ENCODE results near the gene FNDC4.

FNDC4 gene

GRCh38 chr2:27518113-27518781 is 23.2 kb upstream of the FNDC4 start:
- Histone ChIP-seq H3K36me3 (ENCODE audit: control insufficient read depth, insufficient read depth, low read length) (no peaks in the 10 kb centered on the region), H3K4me3 (ENCODE audit: insufficient read depth, low read depth, low read length) (no peak overlapping the region), H3K27me3 (ENCODE audit: control insufficient read depth, insufficient read depth, low read length, poor library complexity, severe bottlenecking) (no peaks in the 10 kb centered on the region), H3K4me1 (ENCODE audit: control insufficient read depth, insufficient read depth, low read length) (no peaks in the 10 kb centered on the region), H3K9me3 (ENCODE audit: control insufficient read depth, low read length) (no peaks in the 10 kb centered on the region), H3K27ac (ENCODE audit: insufficient read depth, low read depth, low read length, poor library complexity, severe bottlenecking) (no peak overlapping the region)
- WGBS, 2 experiments: 89 to 93% methylated on average over 5 of the region's 5 CpGs

- Histone ChIP-seq H3K4me3 (ENCODE audit: insufficient read depth, low read depth, low read length) (no peak overlapping the region), H3K4me1 (ENCODE audit: control insufficient read depth, insufficient read depth, low read length) (no peaks in the 10 kb centered on the region), H3K27ac (ENCODE audit: insufficient read depth, low read depth, low read length, poor library complexity, severe bottlenecking) (no peak overlapping the region), H3K9me3 (ENCODE audit: control insufficient read depth, low read length) (no peaks in the 10 kb centered on the region), H3K27me3 (ENCODE audit: control insufficient read depth, insufficient read depth, low read length, poor library complexity, severe bottlenecking) (no peaks in the 10 kb centered on the region), H3K36me3 (ENCODE audit: control insufficient read depth, insufficient read depth, low read length) (no peaks in the 10 kb centered on the region)
- WGBS, 2 experiments: 86 to 88% methylated on average over 4 of the region's 6 CpGs
Measured at GRCh38 chr2:27509326-27509725, 14.3 kb upstream of the FNDC4 start.

GRCh38 chr2:27507293-27507692 is 12.3 kb upstream of the FNDC4 start:
- Histone ChIP-seq H3K27me3 (ENCODE audit: control insufficient read depth, insufficient read depth, low read length, poor library complexity, severe bottlenecking) (no peaks in the 10 kb centered on the region), H3K4me1 (ENCODE audit: control insufficient read depth, insufficient read depth, low read length) (no peaks in the 10 kb centered on the region), H3K4me3 (ENCODE audit: insufficient read depth, low read depth, low read length) (no peak overlapping the region), H3K9me3 (ENCODE audit: control insufficient read depth, low read length) (no peaks in the 10 kb centered on the region), H3K27ac (ENCODE audit: insufficient read depth, low read depth, low read length, poor library complexity, severe bottlenecking) (no peak overlapping the region), H3K36me3 (ENCODE audit: control insufficient read depth, insufficient read depth, low read length) (no peaks in the 10 kb centered on the region)
- WGBS, 2 experiments: 79 to 88% methylated on average over 4 of the region's 4 CpGs

GRCh38 chr2:27506587-27506986 is 11.6 kb upstream of the FNDC4 start:
- Histone ChIP-seq H3K27me3 (ENCODE audit: control insufficient read depth, insufficient read depth, low read length, poor library complexity, severe bottlenecking) (no peaks in the 10 kb centered on the region), H3K9me3 (ENCODE audit: control insufficient read depth, low read length) (no peaks in the 10 kb centered on the region)

GRCh38 chr2:27502142-27502541 is 7.1 kb upstream of the FNDC4 start:
- H3K4me3 ChIP-seq (ENCODE audit: insufficient read depth, low read depth, low read length): no peak overlapping the region
- no peaks in the 10 kb centered on the region for H3K36me3 ChIP-seq (ENCODE audit: control insufficient read depth, insufficient read depth, low read length)
- H3K27me3 ChIP-seq (ENCODE audit: control insufficient read depth, insufficient read depth, low read length, poor library complexity, severe bottlenecking): peaks cover 22% of the 10 kb centered on the region
- no peaks in the 10 kb centered on the region for H3K4me1 ChIP-seq (ENCODE audit: control insufficient read depth, insufficient read depth, low read length)
- WGBS, 2 experiments: 88 to 92% methylated on average over 4 of the region's 4 CpGs
- H3K27ac ChIP-seq (ENCODE audit: insufficient read depth, low read depth, low read length, poor library complexity, severe bottlenecking): no peak overlapping the region
- no peaks in the 10 kb centered on the region for H3K9me3 ChIP-seq (ENCODE audit: control insufficient read depth, low read length)

More at GRCh38 chr2:27506587-27506986, 11.6 kb upstream of the FNDC4 start:
- 90 to 92% methylated on average over 6 of the region's 6 CpGs for WGBS, 2 experiments
- no peak overlapping the region for H3K4me3 ChIP-seq (ENCODE audit: insufficient read depth, low read depth, low read length)
- no peaks in the 10 kb centered on the region for H3K4me1 ChIP-seq (ENCODE audit: control insufficient read depth, insufficient read depth, low read length)
- no peak overlapping the region for H3K27ac ChIP-seq (ENCODE audit: insufficient read depth, low read depth, low read length, poor library complexity, severe bottlenecking)
- no peaks in the 10 kb centered on the region for H3K36me3 ChIP-seq (ENCODE audit: control insufficient read depth, insufficient read depth, low read length)

- no peaks in the 10 kb centered on the region for H3K9me3 ChIP-seq (ENCODE audit: control insufficient read depth, low read length)
- H3K27ac ChIP-seq (ENCODE audit: insufficient read depth, low read depth, low read length, poor library complexity, severe bottlenecking): no peak overlapping the region
- no peaks in the 10 kb centered on the region for H3K4me1 ChIP-seq (ENCODE audit: control insufficient read depth, insufficient read depth, low read length)
- H3K27me3 ChIP-seq (ENCODE audit: control insufficient read depth, insufficient read depth, low read length, poor library complexity, severe bottlenecking): peaks cover 33% of the 10 kb centered on the region
- H3K36me3 ChIP-seq (ENCODE audit: control insufficient read depth, insufficient read depth, low read length): no peaks in the 10 kb centered on the region
- H3K4me3 ChIP-seq (ENCODE audit: insufficient read depth, low read depth, low read length): no peak overlapping the region
Measured at GRCh38 chr2:27501042-27501441, 6.0 kb upstream of the FNDC4 start.

- no peaks in the 10 kb centered on the region for H3K36me3 ChIP-seq (ENCODE audit: control insufficient read depth, insufficient read depth, low read length)
- no peaks in the 10 kb centered on the region for H3K9me3 ChIP-seq (ENCODE audit: control insufficient read depth, low read length)
- WGBS, 2 experiments: 89 to 91% methylated on average over 3 of the region's 3 CpGs
- H3K4me1 ChIP-seq (ENCODE audit: control insufficient read depth, insufficient read depth, low read length): no peaks in the 10 kb centered on the region
- H3K27me3 ChIP-seq (ENCODE audit: control insufficient read depth, insufficient read depth, low read length, poor library complexity, severe bottlenecking): peaks cover 54% of the 10 kb centered on the region
- H3K27ac ChIP-seq (ENCODE audit: insufficient read depth, low read depth, low read length, poor library complexity, severe bottlenecking): no peak overlapping the region
- no peak overlapping the region for H3K4me3 ChIP-seq (ENCODE audit: insufficient read depth, low read depth, low read length)
Measured at GRCh38 chr2:27498975-27499374, 4.0 kb upstream of the FNDC4 start.

GRCh38 chr2:27497288-27497627 is 2.3 kb upstream of the FNDC4 start:
- H3K36me3 ChIP-seq (ENCODE audit: control insufficient read depth, insufficient read depth, low read length): no peaks in the 10 kb centered on the region
- no peaks in the 10 kb centered on the region for H3K9me3 ChIP-seq (ENCODE audit: control insufficient read depth, low read length)
- H3K27ac ChIP-seq (ENCODE audit: insufficient read depth, low read depth, low read length, poor library complexity, severe bottlenecking): no peak overlapping the region
- no peak overlapping the region for H3K4me3 ChIP-seq (ENCODE audit: insufficient read depth, low read depth, low read length)
- peaks cover 62% of the 10 kb centered on the region for H3K27me3 ChIP-seq (ENCODE audit: control insufficient read depth, insufficient read depth, low read length, poor library complexity, severe bottlenecking)
- H3K4me1 ChIP-seq (ENCODE audit: control insufficient read depth, insufficient read depth, low read length): no peaks in the 10 kb centered on the region
- WGBS, 2 experiments: 67 to 70% methylated on average over 4 of the region's 4 CpGs

- no peak within 1 kb of the TSS for H3K4me3 ChIP-seq (ENCODE audit: insufficient read depth, low read depth, low read length)
- H3K9me3 ChIP-seq (ENCODE audit: control insufficient read depth, low read length): no peaks in the 10 kb centered on the region
- no peaks in the 10 kb centered on the region for H3K4me1 ChIP-seq (ENCODE audit: control insufficient read depth, insufficient read depth, low read length)
- H3K27me3 ChIP-seq (ENCODE audit: control insufficient read depth, insufficient read depth, low read length, poor library complexity, severe bottlenecking): peaks cover 62% of the 10 kb centered on the region
- 91 to 93% methylated on average over 12 of the region's 12 CpGs for WGBS, 2 experiments
- H3K36me3 ChIP-seq (ENCODE audit: control insufficient read depth, insufficient read depth, low read length): no peaks in the 10 kb centered on the region
- H3K27ac ChIP-seq (ENCODE audit: insufficient read depth, low read depth, low read length, poor library complexity, severe bottlenecking): no peak within 1 kb of the TSS
Measured at GRCh38 chr2:27496357-27497287, 1.6 kb upstream of the FNDC4 start, which contains the start of gene GCKR. Gene GCKR, plus strand, starts transcription at chr2:27496839. Its CDS starts 66 bp downstream, at chr2:27496905.

- WGBS, 2 experiments: 69 to 85% methylated on average over 3 to 4 of the region's 4 CpGs
- Histone ChIP-seq H3K4me1 (ENCODE audit: control insufficient read depth, insufficient read depth, low read length) (no peaks in the 10 kb centered on the region), H3K27me3 (ENCODE audit: control insufficient read depth, insufficient read depth, low read length, poor library complexity, severe bottlenecking) (peaks cover 62% of the 10 kb centered on the region), H3K4me3 (ENCODE audit: insufficient read depth, low read depth, low read length) (no peak overlapping the region), H3K36me3 (ENCODE audit: control insufficient read depth, insufficient read depth, low read length) (no peaks in the 10 kb centered on the region), H3K27ac (ENCODE audit: insufficient read depth, low read depth, low read length, poor library complexity, severe bottlenecking) (no peak overlapping the region), H3K9me3 (ENCODE audit: control insufficient read depth, low read length) (no peaks in the 10 kb centered on the region)
Measured at GRCh38 chr2:27495840-27496356, 898 bp upstream of the FNDC4 start.

All from ectodermal cell (in vitro differentiated cells).